ENCODE measurements around the gene SEMA6A.

SEMA6A gene

GRCh38 chr5:116559673-116560164 lies 14.9 kb downstream of the SEMA6A start:
- no peak overlapping the region for H3K9ac ChIP-seq
- no peak overlapping the region for H3K4me2 ChIP-seq
- H3K4me3 ChIP-seq (IDR thresholded peaks at IDR 0.05; ENCODE audit: insufficient read depth, low read depth, low read length) = no peak overlapping the region
- no peaks in the 10 kb centered on the region for H3K4me1 ChIP-seq (ENCODE audit: low read depth, poor library complexity, severe bottlenecking)
- H4K20me1 ChIP-seq (ENCODE audit: insufficient read depth) = no peaks in the 10 kb centered on the region
- no peak overlapping the region for H3K27ac ChIP-seq
- H3K36me3 ChIP-seq (ENCODE audit: insufficient read depth) = no peaks in the 10 kb centered on the region
- H2AFZ ChIP-seq (ENCODE audit: low read depth) = no peak overlapping the region
- TF ChIP-seq CTCF (conservative IDR thresholded peaks at IDR 0.05; ENCODE audit: low read depth, low read length) = no peak
- H3K79me2 ChIP-seq (ENCODE audit: insufficient read depth, low read depth) = no peaks in the 10 kb centered on the region
- H3K27me3 ChIP-seq (ENCODE audit: insufficient read depth, low read depth) = no peaks in the 10 kb centered on the region

DNA sequence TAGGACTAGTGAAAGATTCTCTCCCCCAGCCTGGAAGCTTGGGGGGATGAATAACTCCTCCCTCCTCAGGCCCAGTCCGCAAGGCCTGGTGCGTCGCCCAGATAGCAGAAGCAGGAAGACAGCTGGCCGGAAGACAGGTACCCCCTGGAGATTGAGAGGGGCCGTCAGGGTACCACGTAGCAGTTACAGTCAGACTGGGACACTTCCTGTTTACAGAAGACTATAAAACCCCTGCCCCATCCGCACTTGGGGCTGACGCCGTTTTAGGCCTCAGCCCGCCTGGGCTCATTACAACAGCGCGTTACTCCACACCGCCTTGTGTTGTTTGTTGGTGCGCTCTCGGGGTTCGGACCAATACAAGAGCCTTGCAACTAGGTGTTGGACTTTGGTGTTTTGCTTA lies 15.4 kb downstream of the SEMA6A start:
- H3K27ac ChIP-seq = no peak overlapping the region
- no peaks in the 10 kb centered on the region for H3K4me1 ChIP-seq (ENCODE audit: low read depth, poor library complexity, severe bottlenecking)
- no peak overlapping the region for H3K9ac ChIP-seq
- H3K4me2 ChIP-seq = no peak overlapping the region
- no peak overlapping the region for H3K4me3 ChIP-seq (IDR thresholded peaks at IDR 0.05; ENCODE audit: insufficient read depth, low read depth, low read length)
- TF ChIP-seq CTCF (conservative IDR thresholded peaks at IDR 0.05; ENCODE audit: low read depth, low read length) = no peak
- no peaks in the 10 kb centered on the region for H4K20me1 ChIP-seq (ENCODE audit: insufficient read depth)
- no peaks in the 10 kb centered on the region for H3K36me3 ChIP-seq (ENCODE audit: insufficient read depth)
- H3K79me2 ChIP-seq (ENCODE audit: insufficient read depth, low read depth) = no peaks in the 10 kb centered on the region
- H2AFZ ChIP-seq (ENCODE audit: low read depth) = no peak overlapping the region
- H3K27me3 ChIP-seq (ENCODE audit: insufficient read depth, low read depth) = no peaks in the 10 kb centered on the region

- H3K27me3 ChIP-seq (ENCODE audit: insufficient read depth, low read depth) = no peaks in the 10 kb centered on the region
- no peak overlapping the region for H3K4me2 ChIP-seq
- H4K20me1 ChIP-seq (ENCODE audit: insufficient read depth) = no peaks in the 10 kb centered on the region
- no peak overlapping the region for H3K27ac ChIP-seq
- no peak overlapping the region for H3K9ac ChIP-seq
- no peaks in the 10 kb centered on the region for H3K79me2 ChIP-seq (ENCODE audit: insufficient read depth, low read depth)
- H2AFZ ChIP-seq (ENCODE audit: low read depth) = no peak overlapping the region
- peak; percentile 55 for TF ChIP-seq CTCF (conservative IDR thresholded peaks at IDR 0.05; ENCODE audit: low read depth, low read length)
- H3K36me3 ChIP-seq (ENCODE audit: insufficient read depth) = no peaks in the 10 kb centered on the region
- no peak overlapping the region for H3K4me3 ChIP-seq (IDR thresholded peaks at IDR 0.05; ENCODE audit: insufficient read depth, low read depth, low read length)
- H3K4me1 ChIP-seq (ENCODE audit: low read depth, poor library complexity, severe bottlenecking) = no peaks in the 10 kb centered on the region
Observed at GRCh38 chr5:116557669-116558271, 16.9 kb downstream of the SEMA6A start.

DNA sequence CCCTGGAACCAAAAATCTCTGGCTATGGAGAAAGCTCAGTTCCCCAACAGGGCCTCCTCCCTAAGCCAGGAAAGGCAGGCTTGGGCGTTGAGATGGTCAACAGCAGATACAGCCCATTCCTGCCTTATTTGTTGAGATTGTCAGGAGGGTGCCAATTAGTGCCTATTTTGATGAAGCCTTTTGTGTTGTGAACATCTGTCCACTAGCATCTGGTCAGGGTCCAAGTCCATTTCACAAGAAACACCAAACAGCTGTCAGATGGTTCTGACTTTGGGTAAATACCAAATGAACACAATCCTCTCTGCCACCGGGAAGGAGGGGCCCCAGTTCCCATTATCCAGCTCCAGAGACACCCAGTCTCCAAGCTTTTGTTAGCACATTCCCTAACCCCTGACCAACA lies 19.9 kb downstream of the SEMA6A start:
- no peak overlapping the region for H3K9ac ChIP-seq
- no peaks in the 10 kb centered on the region for H3K36me3 ChIP-seq (ENCODE audit: insufficient read depth)
- H2AFZ ChIP-seq (ENCODE audit: low read depth) = no peak overlapping the region
- TF ChIP-seq CTCF (conservative IDR thresholded peaks at IDR 0.05; ENCODE audit: low read depth, low read length) = no peak
- H3K4me3 ChIP-seq (IDR thresholded peaks at IDR 0.05; ENCODE audit: insufficient read depth, low read depth, low read length) = no peak overlapping the region
- peaks cover 5% of the 10 kb centered on the region for H3K4me1 ChIP-seq (ENCODE audit: low read depth, poor library complexity, severe bottlenecking)
- no peaks in the 10 kb centered on the region for H3K79me2 ChIP-seq (ENCODE audit: insufficient read depth, low read depth)
- no peak overlapping the region for H3K4me2 ChIP-seq
- H4K20me1 ChIP-seq (ENCODE audit: insufficient read depth) = no peaks in the 10 kb centered on the region
- no peak overlapping the region for H3K27ac ChIP-seq
- no peaks in the 10 kb centered on the region for H3K27me3 ChIP-seq (ENCODE audit: insufficient read depth, low read depth)

All from KMS-11 (cell line).